Measurements from ENCODE around the gene SH2D1A.

The SH2D1A gene

GRCh38 chrX:124307253-124307907, 39.0 kb upstream of the SH2D1A start:
- no peaks in the 10 kb centered on the region for H4K20me1 ChIP-seq (ENCODE audit: insufficient read depth, low read length, poor library complexity, severe bottlenecking)
- TF ChIP-seq EZH2phosphoT487 (IDR thresholded peaks at IDR 0.05; ENCODE audit: borderline replicate concordance): no peak
- no peak for TF ChIP-seq CTCF (conservative IDR thresholded peaks at IDR 0.05; ENCODE audit: low read length)
- no peak overlapping the region for H2AFZ ChIP-seq (ENCODE audit: low read length)
- H3K4me1 ChIP-seq (ENCODE audit: insufficient read depth, low read length, poor library complexity, severe bottlenecking): no peaks in the 10 kb centered on the region
- no peak overlapping the region for H3K4me3 ChIP-seq (ENCODE audit: low read length, poor library complexity, severe bottlenecking)
- H3K9me2 ChIP-seq (replicated peaks; ENCODE audit: low read depth, low read length): no peaks in the 10 kb centered on the region
- no peaks in the 10 kb centered on the region for H3K79me2 ChIP-seq (ENCODE audit: insufficient read depth, low read length)
- H3K9me3 ChIP-seq (ENCODE audit: insufficient read depth, low read depth, low read length): no peaks in the 10 kb centered on the region
- H3K27me3 ChIP-seq (ENCODE audit: insufficient read depth, low read length, poor library complexity, severe bottlenecking): no peaks in the 10 kb centered on the region
- no peaks in the 10 kb centered on the region for H3F3A ChIP-seq (ENCODE audit: low read depth)
- H3K9ac ChIP-seq (ENCODE audit: low read depth, low read length, poor library complexity, severe bottlenecking): no peak overlapping the region
- no peaks in the 10 kb centered on the region for H3K36me3 ChIP-seq (ENCODE audit: insufficient read depth, low read length)
- H3K4me2 ChIP-seq (ENCODE audit: low read depth, low read length, poor library complexity, severe bottlenecking): no peak overlapping the region

GRCh38 chrX:124325732-124326131, 20.6 kb upstream of the SH2D1A start:
- H2AFZ ChIP-seq (ENCODE audit: low read length): no peak overlapping the region
- no peak overlapping the region for H3K9ac ChIP-seq (ENCODE audit: low read depth, low read length, poor library complexity, severe bottlenecking)
- H3K27me3 ChIP-seq (ENCODE audit: insufficient read depth, low read length, poor library complexity, severe bottlenecking): no peaks in the 10 kb centered on the region
- H4K20me1 ChIP-seq (ENCODE audit: insufficient read depth, low read length, poor library complexity, severe bottlenecking): no peaks in the 10 kb centered on the region
- H3K4me1 ChIP-seq (ENCODE audit: insufficient read depth, low read length, poor library complexity, severe bottlenecking): peaks cover 4% of the 10 kb centered on the region
- TF ChIP-seq EZH2phosphoT487 (IDR thresholded peaks at IDR 0.05; ENCODE audit: borderline replicate concordance) (no peak), CTCF (conservative IDR thresholded peaks at IDR 0.05; ENCODE audit: low read length) (no peak)
- no peak overlapping the region for H3K4me3 ChIP-seq (ENCODE audit: low read length, poor library complexity, severe bottlenecking)
- no peaks in the 10 kb centered on the region for H3K9me2 ChIP-seq (replicated peaks; ENCODE audit: low read depth, low read length)
- H3F3A ChIP-seq (ENCODE audit: low read depth): no peaks in the 10 kb centered on the region
- no peak overlapping the region for H3K4me2 ChIP-seq (ENCODE audit: low read depth, low read length, poor library complexity, severe bottlenecking)
- no peaks in the 10 kb centered on the region for H3K36me3 ChIP-seq (ENCODE audit: insufficient read depth, low read length)
- no peaks in the 10 kb centered on the region for H3K79me2 ChIP-seq (ENCODE audit: insufficient read depth, low read length)
- no peaks in the 10 kb centered on the region for H3K9me3 ChIP-seq (ENCODE audit: insufficient read depth, low read depth, low read length)

GRCh38 chrX:124328765-124329164, 17.6 kb upstream of the SH2D1A start:
- Histone ChIP-seq H3K4me2 (ENCODE audit: low read depth, low read length, poor library complexity, severe bottlenecking) (no peak overlapping the region), H3K4me1 (ENCODE audit: insufficient read depth, low read length, poor library complexity, severe bottlenecking) (peaks cover 5% of the 10 kb centered on the region), H3K9me2 (replicated peaks; ENCODE audit: low read depth, low read length) (no peaks in the 10 kb centered on the region), H3F3A (ENCODE audit: low read depth) (no peaks in the 10 kb centered on the region), H4K20me1 (ENCODE audit: insufficient read depth, low read length, poor library complexity, severe bottlenecking) (no peaks in the 10 kb centered on the region), H3K79me2 (ENCODE audit: insufficient read depth, low read length) (no peaks in the 10 kb centered on the region), H3K4me3 (ENCODE audit: low read length, poor library complexity, severe bottlenecking) (no peak overlapping the region), H3K9me3 (ENCODE audit: insufficient read depth, low read depth, low read length) (no peaks in the 10 kb centered on the region), H3K9ac (ENCODE audit: low read depth, low read length, poor library complexity, severe bottlenecking) (no peak overlapping the region), H2AFZ (ENCODE audit: low read length) (no peak overlapping the region), H3K27me3 (ENCODE audit: insufficient read depth, low read length, poor library complexity, severe bottlenecking) (no peaks in the 10 kb centered on the region), H3K36me3 (ENCODE audit: insufficient read depth, low read length) (no peaks in the 10 kb centered on the region)
- TF ChIP-seq EZH2phosphoT487 (IDR thresholded peaks at IDR 0.05; ENCODE audit: borderline replicate concordance): no peak
- TF ChIP-seq CTCF (conservative IDR thresholded peaks at IDR 0.05; ENCODE audit: low read length): no peak
